Measurements from ENCODE around the gene PABPC1L2A. TPM values are rescaled to one million over a fixed set of nuclear protein-coding genes. Genes with fewer than 3 reads are reported as not detected.

Gene PABPC1L2A
- total RNA-seq, 2 experiments from 2014 or later, result not detected

Other genes starting within 250 kb of the PABPC1L2A start
- gene FAM236C, start 166.9 kb downstream of the PABPC1L2A start, total RNA-seq, result not detected
- not detected for gene FAM236A, start 141.3 kb downstream of the PABPC1L2A start, total RNA-seq
- not detected for gene DMRTC1, start 135.7 kb downstream of the PABPC1L2A start, total RNA-seq
- gene PABPC1L2B, start 76.6 kb downstream of the PABPC1L2A start, total RNA-seq, result not detected
- 1 to 10 TPM; 2.5 to 2.7 TPM for gene NAP1L2, start 135.3 kb upstream of the PABPC1L2A start, total RNA-seq

Data from activated naive CD4-positive, alpha-beta T cell treated with anti-CD3 and anti-CD28 coated beads for 36 hours (primary cell).